T-helper 1 cell treated with Interleukin-12 subunit alpha and Interleukin-12 subunit beta and Interleukin-4 antibody, amounts not matched to agents 30 μg/mL and 1 μg/mL, for 36 hours (primary cell): Measurements from ENCODE around the gene IL22.
"Not testable (repeated sequence)": the region's sequence is repeated elsewhere in the genome, so short reads cannot be mapped to it uniquely, and the experiment has no call there.

Source experiments
- H3K27ac Mint-ChIP-seq: one replicate; pipeline ENCODE4 v1.8.0; 2021; ENCODE audit warnings: mild to moderate bottlenecking, mixed read lengths
- H3K27me3 Mint-ChIP-seq: one replicate; pipeline ENCODE4 v1.8.0; 2021; ENCODE audit warnings: low read depth, mixed read lengths
- H3K36me3 Mint-ChIP-seq: one replicate; pipeline ENCODE4 v1.8.0; 2021; ENCODE audit warnings: low read depth, mixed read lengths
- H3K4me1 Mint-ChIP-seq: one replicate; pipeline ENCODE4 v1.8.0; 2021; ENCODE audit warnings: low read depth, mixed read lengths
- H3K4me3 Mint-ChIP-seq: one replicate; pipeline ENCODE4 v1.8.0; 2021; ENCODE audit warnings: mild to moderate bottlenecking, moderate library complexity, mixed read lengths
- H3K9me3 Mint-ChIP-seq: one replicate; pipeline ENCODE4 v1.8.0; 2021; ENCODE audit warnings: mixed read lengths

Gene IL22

GRCh38 chr12:68231229-68231628, 22.2 kb downstream of the IL22 start:
- no peaks in the 10 kb centered on the region for H3K9me3 Mint-ChIP-seq
- H3K4me3 Mint-ChIP-seq, result no peak overlapping the region
- H3K4me1 Mint-ChIP-seq, result peaks cover 52% of the 10 kb centered on the region
- H3K27ac Mint-ChIP-seq, result peak overlapping the region; percentile 53
- peaks cover 13% of the 10 kb centered on the region for H3K36me3 Mint-ChIP-seq
- no peaks in the 10 kb centered on the region for H3K27me3 Mint-ChIP-seq

- peaks cover 53% of the 10 kb centered on the region for H3K4me1 Mint-ChIP-seq
- H3K36me3 Mint-ChIP-seq, result peaks cover 15% of the 10 kb centered on the region
- no peak overlapping the region for H3K4me3 Mint-ChIP-seq
- no peak overlapping the region for H3K27ac Mint-ChIP-seq
- no peaks in the 10 kb centered on the region for H3K27me3 Mint-ChIP-seq
- no peaks in the 10 kb centered on the region for H3K9me3 Mint-ChIP-seq
Observed at GRCh38 chr12:68229956-68230355, 23.4 kb downstream of the IL22 start.

- H3K36me3 Mint-ChIP-seq, result peaks cover 12% of the 10 kb centered on the region
- no peak overlapping the region for H3K4me3 Mint-ChIP-seq
- no peaks in the 10 kb centered on the region for H3K27me3 Mint-ChIP-seq
- no peak overlapping the region for H3K27ac Mint-ChIP-seq
- H3K9me3 Mint-ChIP-seq, result no peaks in the 10 kb centered on the region
- H3K4me1 Mint-ChIP-seq, result peaks cover 48% of the 10 kb centered on the region
Observed at GRCh38 chr12:68227356-68227755, 26.0 kb downstream of the IL22 start.

GRCh38 chr12:68225576-68226476, 27.6 kb downstream of the IL22 start, which contains the start of gene IL26:
IL26 (minus strand) TSS chr12:68225810; CDS start chr12:68225756, 54 bp downstream.
- H3K27ac Mint-ChIP-seq, result peak within 1 kb of the TSS; percentile 84
- peak within 1 kb of the TSS; percentile 39 for H3K4me3 Mint-ChIP-seq
- H3K4me1 Mint-ChIP-seq, result peaks cover 47% of the 10 kb centered on the region
- peaks cover 3% of the 10 kb centered on the region for H3K9me3 Mint-ChIP-seq
- H3K27me3 Mint-ChIP-seq, result no peaks in the 10 kb centered on the region
- H3K36me3 Mint-ChIP-seq, result peaks cover 13% of the 10 kb centered on the region

- peaks cover 3% of the 10 kb centered on the region for H3K9me3 Mint-ChIP-seq
- peaks cover 41% of the 10 kb centered on the region for H3K4me1 Mint-ChIP-seq
- H3K4me3 Mint-ChIP-seq, result peak overlapping the region; percentile 63
- no peaks in the 10 kb centered on the region for H3K27me3 Mint-ChIP-seq
- peak overlapping the region; percentile 84 for H3K27ac Mint-ChIP-seq
- H3K36me3 Mint-ChIP-seq, result peaks cover 11% of the 10 kb centered on the region
Observed at GRCh38 chr12:68224613-68225285, 28.7 kb downstream of the IL22 start.

- Mint-ChIP-seq H3K27me3 (no peaks in the 10 kb centered on the region), H3K36me3 (peaks cover 15% of the 10 kb centered on the region), H3K9me3 (peaks cover 3% of the 10 kb centered on the region), H3K27ac (peak overlapping the region; percentile 86), H3K4me1 (peaks cover 43% of the 10 kb centered on the region), H3K4me3 (peak overlapping the region; percentile 79)
Observed at GRCh38 chr12:68223067-68223747, 30.2 kb downstream of the IL22 start.

GRCh38 chr12:68222326-68222725, 31.1 kb downstream of the IL22 start:
- Mint-ChIP-seq H3K36me3 (peaks cover 19% of the 10 kb centered on the region), H3K4me3 (no peak overlapping the region), H3K27me3 (no peaks in the 10 kb centered on the region), H3K27ac (no peak overlapping the region), H3K4me1 (peaks cover 43% of the 10 kb centered on the region), H3K9me3 (peaks cover 3% of the 10 kb centered on the region)

- no peak overlapping the region for H3K4me3 Mint-ChIP-seq
Observed at GRCh38 chr12:68221497-68221896, 31.9 kb downstream of the IL22 start.

GRCh38 chr12:68210875-68211274, 42.5 kb downstream of the IL22 start:
- H3K4me1 Mint-ChIP-seq, result peaks cover 34% of the 10 kb centered on the region
- peaks cover 10% of the 10 kb centered on the region for H3K9me3 Mint-ChIP-seq
- no peak overlapping the region for H3K4me3 Mint-ChIP-seq
- no peak overlapping the region for H3K27ac Mint-ChIP-seq
- H3K27me3 Mint-ChIP-seq, result no peaks in the 10 kb centered on the region
- peaks cover 28% of the 10 kb centered on the region for H3K36me3 Mint-ChIP-seq

More at GRCh38 chr12:68221497-68221896, 31.9 kb downstream of the IL22 start:
- Mint-ChIP-seq H3K36me3 (peaks cover 16% of the 10 kb centered on the region), H3K9me3 (peaks cover 3% of the 10 kb centered on the region), H3K27ac (peak overlapping the region; percentile 57), H3K4me1 (peaks cover 39% of the 10 kb centered on the region), H3K27me3 (no peaks in the 10 kb centered on the region)

- peaks cover 26% of the 10 kb centered on the region for H3K36me3 Mint-ChIP-seq
- peaks cover 36% of the 10 kb centered on the region for H3K4me1 Mint-ChIP-seq
- H3K9me3 Mint-ChIP-seq, H3K27me3 Mint-ChIP-seq, H3K4me3 Mint-ChIP-seq: not testable (repeated sequence)
- H3K27ac Mint-ChIP-seq, result peak overlapping the region; percentile 28
Observed at GRCh38 chr12:68209048-68209728, 44.2 kb downstream of the IL22 start.

- Mint-ChIP-seq H3K4me1 (peaks cover 48% of the 10 kb centered on the region), H3K9me3 (peaks cover 10% of the 10 kb centered on the region), H3K27ac (no peak overlapping the region), H3K36me3 (peaks cover 24% of the 10 kb centered on the region), H3K4me3 (no peak overlapping the region), H3K27me3 (no peaks in the 10 kb centered on the region)
Observed at GRCh38 chr12:68207276-68207675, 46.1 kb downstream of the IL22 start.

GRCh38 chr12:68206446-68206845, 47.0 kb downstream of the IL22 start:
- H3K36me3 Mint-ChIP-seq, result peaks cover 16% of the 10 kb centered on the region
- no peaks in the 10 kb centered on the region for H3K27me3 Mint-ChIP-seq
- no peak overlapping the region for H3K27ac Mint-ChIP-seq
- peaks cover 1% of the 10 kb centered on the region for H3K9me3 Mint-ChIP-seq
- H3K4me3 Mint-ChIP-seq, result no peak overlapping the region
- H3K4me1 Mint-ChIP-seq, result peaks cover 44% of the 10 kb centered on the region

GRCh38 chr12:68203460-68203875, 49.9 kb downstream of the IL22 start:
- H3K27ac Mint-ChIP-seq, result no peak overlapping the region

GRCh38 chr12:68200854-68201253, 52.5 kb downstream of the IL22 start:
- Mint-ChIP-seq H3K27me3 (no peaks in the 10 kb centered on the region), H3K4me3 (peak overlapping the region; percentile 53), H3K4me1 (peaks cover 61% of the 10 kb centered on the region), H3K36me3 (peaks cover 12% of the 10 kb centered on the region), H3K27ac (peak overlapping the region; percentile 38), H3K9me3 (no peaks in the 10 kb centered on the region)

More at GRCh38 chr12:68203460-68203875, 49.9 kb downstream of the IL22 start:
- Mint-ChIP-seq H3K9me3 (no peaks in the 10 kb centered on the region), H3K36me3 (peaks cover 13% of the 10 kb centered on the region), H3K4me1 (peaks cover 61% of the 10 kb centered on the region), H3K27me3 (no peaks in the 10 kb centered on the region), H3K4me3 (no peak overlapping the region)
